Mesendoderm (in vitro differentiated cells): ENCODE measurements around the gene GMIP.

Source experiments
- DNase-seq: peaks from one replicate; pipeline ENCODE4 v3.0.0; 2013
- H2AK5ac ChIP-seq: 2 replicates; pipeline ENCODE4 v1.6.1; 2013; ENCODE audit warnings: low read length, inconsistent platforms
- H2BK120ac ChIP-seq: 2 replicates; pipeline ENCODE4 v1.6.1; 2013; ENCODE audit warnings: low read depth, mild to moderate bottlenecking, low read length, moderate library complexity, mixed read lengths
- H2BK15ac ChIP-seq: replicated peaks from 2 replicates; pipeline ENCODE4 v1.6.1; 2013; ENCODE audit warnings: low read depth, mild to moderate bottlenecking, moderate library complexity
- H2BK5ac ChIP-seq: 2 replicates; pipeline ENCODE4 v1.6.1; 2013; ENCODE audit warnings: low read length, inconsistent platforms
- H3K18ac ChIP-seq: 2 replicates; pipeline ENCODE4 v1.6.1; 2013; ENCODE audit warnings: mild to moderate bottlenecking, low read length, mixed read lengths
- H3K23ac ChIP-seq: one replicate; pipeline ENCODE4 v1.6.1; 2013; ENCODE audit warnings: low read length
- H3K27ac ChIP-seq: 2 replicates; pipeline ENCODE4 v1.5.1; 2013; ENCODE audit warnings: low read depth, mild to moderate bottlenecking, inconsistent platforms, low read length, moderate library complexity
- H3K27me3 ChIP-seq: 2 replicates; pipeline ENCODE4 v1.6.1; 2013; ENCODE audit warnings: low read length, control low read depth, mild to moderate bottlenecking, inconsistent platforms; ENCODE audit not compliant: insufficient read depth, poor library complexity
- H3K36me3 ChIP-seq: 2 replicates; pipeline ENCODE4 v1.6.1; 2013; ENCODE audit warnings: low read length, inconsistent platforms; ENCODE audit not compliant: control insufficient read depth, insufficient read depth
- H3K4ac ChIP-seq: one replicate; pipeline ENCODE4 v1.6.1; 2013; ENCODE audit warnings: low read depth, mild to moderate bottlenecking, low read length, moderate library complexity
- H3K4me1 ChIP-seq: 2 replicates; pipeline ENCODE4 v1.6.1; 2013; ENCODE audit warnings: low read depth, low read length, inconsistent platforms; ENCODE audit not compliant: control insufficient read depth
- H3K4me2 ChIP-seq: 2 replicates; pipeline ENCODE4 v1.6.1; 2013; ENCODE audit warnings: low read length
- H3K4me3 ChIP-seq: 2 replicates; pipeline ENCODE4 v1.5.1; 2013; ENCODE audit warnings: mild to moderate bottlenecking, low read length
- H3K56ac ChIP-seq: one replicate; pipeline ENCODE4 v1.6.1; 2013; ENCODE audit warnings: low read length
- H3K79me1 ChIP-seq: 2 replicates; pipeline ENCODE4 v1.6.1; 2013; ENCODE audit warnings: low read length, inconsistent platforms
- H3K79me2 ChIP-seq: 2 replicates; pipeline ENCODE4 v1.6.1; 2013; ENCODE audit warnings: mild to moderate bottlenecking, low read length; ENCODE audit not compliant: control insufficient read depth, insufficient read depth
- H3K9ac ChIP-seq: 2 replicates; pipeline ENCODE4 v1.6.1; 2013; ENCODE audit warnings: low read length, inconsistent platforms
- H4K5ac ChIP-seq: one replicate; pipeline ENCODE4 v1.6.1; 2013; ENCODE audit warnings: low read length
- H4K8ac ChIP-seq: one replicate; pipeline ENCODE4 v1.6.1; 2013; ENCODE audit warnings: low read depth, mild to moderate bottlenecking, control low read depth, low read length, moderate library complexity
- WGBS: extraction: QIAGEN DNeasy Blood & Tissue Kit; methylation state at CpG from one replicate; pipeline ENCODE4 v1.1.7; 2013; ENCODE audit warnings: low lambda C conversion rate, missing lambda C conversion rate; ENCODE audit not compliant: insufficient coverage; ENCODE audit errors: extremely low coverage; 5-methylcytosine and 5-hydroxymethylcytosine counted together

The GMIP gene

DNA sequence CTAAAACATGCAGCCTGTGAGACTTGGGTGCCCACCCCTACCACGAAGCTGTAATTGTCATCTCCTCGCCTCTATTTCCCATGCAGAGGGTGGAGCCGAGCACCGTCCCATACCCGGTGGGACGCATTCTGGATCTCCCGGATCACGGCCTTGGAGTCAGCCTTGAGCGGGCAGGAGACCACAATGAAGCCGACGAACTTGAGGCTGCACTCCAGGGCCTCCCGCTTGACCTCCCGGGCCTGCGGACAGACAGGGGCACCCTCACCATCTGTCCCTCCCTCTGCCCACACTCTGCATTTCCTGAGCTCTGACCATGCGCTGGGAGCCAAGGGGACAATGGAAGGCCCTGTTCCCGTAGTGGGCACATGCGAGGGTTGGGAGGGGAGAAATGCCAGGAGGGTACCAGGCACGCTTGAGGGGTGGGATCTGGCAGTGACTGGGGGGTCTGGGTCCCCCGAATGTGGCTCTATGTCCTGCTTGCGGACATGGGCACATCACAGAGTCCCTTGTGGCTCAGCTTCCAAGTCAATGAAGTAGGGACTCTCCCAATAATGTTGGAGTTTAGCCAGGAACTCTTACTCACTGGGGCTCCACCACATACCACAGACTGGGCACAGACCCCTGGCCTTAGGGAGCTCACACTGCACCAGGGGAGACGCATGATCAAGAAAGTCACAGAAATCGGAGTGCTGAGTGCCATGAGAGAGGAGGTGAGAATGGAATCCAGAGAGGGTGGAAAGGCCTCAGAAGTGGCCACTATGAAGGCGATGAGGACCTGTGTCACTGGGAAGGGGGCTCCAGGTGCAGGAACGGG, 9.2 kb upstream of the GMIP start:
- DNase-seq = no peak
- peaks cover 27% of the 10 kb centered on the region for H3K36me3 ChIP-seq
- H3K79me1 ChIP-seq = no peaks in the 10 kb centered on the region

DNA sequence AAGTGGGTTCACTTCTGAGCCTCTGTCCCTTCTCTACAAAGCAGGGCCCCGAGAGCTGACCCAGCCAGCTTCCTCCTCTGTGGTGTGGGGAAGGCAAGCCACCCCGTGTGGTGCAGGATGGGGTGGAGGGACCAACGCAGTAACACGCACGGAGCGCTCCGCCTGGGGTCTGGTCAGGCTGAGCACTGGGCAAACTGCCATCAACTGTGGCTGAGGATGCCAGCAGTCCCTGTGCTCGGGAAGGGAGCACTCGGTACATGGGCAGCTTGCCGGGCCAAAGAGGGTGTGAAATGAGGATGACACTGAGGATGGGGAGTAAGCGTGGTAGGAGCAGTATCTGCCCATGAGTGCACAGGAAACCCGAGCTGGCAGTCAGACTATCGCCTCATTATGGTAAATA, 7.6 kb upstream of the GMIP start:
- no peak overlapping the region for H3K4ac ChIP-seq
- no peak overlapping the region for H3K9ac ChIP-seq
- H2BK120ac ChIP-seq = no peak overlapping the region
- DNase-seq = no peak
- H3K79me2 ChIP-seq = no peaks in the 10 kb centered on the region
- no peak overlapping the region for H4K8ac ChIP-seq
- H3K4me2 ChIP-seq = no peak overlapping the region
- H3K56ac ChIP-seq = no peak overlapping the region
- no peak overlapping the region for H2AK5ac ChIP-seq
- no CpG with 5 or more reads among the region's 13 CpGs for WGBS
- no peak overlapping the region for H3K27ac ChIP-seq
- H3K36me3 ChIP-seq = peaks cover 25% of the 10 kb centered on the region
- H4K5ac ChIP-seq = no peak overlapping the region
- no peak overlapping the region for H3K23ac ChIP-seq
- no peak overlapping the region for H3K18ac ChIP-seq
- H3K4me3 ChIP-seq = no peak overlapping the region
- H2BK15ac ChIP-seq = no peak overlapping the region
- no peaks in the 10 kb centered on the region for H3K79me1 ChIP-seq
- H2BK5ac ChIP-seq = no peak overlapping the region
- H3K4me1 ChIP-seq = no peaks in the 10 kb centered on the region
- no peaks in the 10 kb centered on the region for H3K27me3 ChIP-seq

More for the DNA sequence above, 9.2 kb upstream of the GMIP start:
- H3K9ac ChIP-seq = no peak overlapping the region
- H3K4me1 ChIP-seq = no peaks in the 10 kb centered on the region
- H2AK5ac ChIP-seq = no peak overlapping the region
- no peak overlapping the region for H2BK15ac ChIP-seq
- H3K4me2 ChIP-seq = no peak overlapping the region
- no peak overlapping the region for H3K4ac ChIP-seq
- no peak overlapping the region for H3K4me3 ChIP-seq
- no peaks in the 10 kb centered on the region for H3K79me2 ChIP-seq
- no peak overlapping the region for H3K18ac ChIP-seq
- H2BK5ac ChIP-seq = no peak overlapping the region
- WGBS = no CpG with 5 or more reads among the region's 24 CpGs
- H3K56ac ChIP-seq = no peak overlapping the region
- no peak overlapping the region for H3K27ac ChIP-seq
- H4K5ac ChIP-seq = no peak overlapping the region
- no peak overlapping the region for H2BK120ac ChIP-seq
- no peak overlapping the region for H4K8ac ChIP-seq
- H3K27me3 ChIP-seq = no peaks in the 10 kb centered on the region
- H3K23ac ChIP-seq = no peak overlapping the region

- no peak overlapping the region for H2BK5ac ChIP-seq
Observed at GRCh38 chr19:19650331-19650730, 6.9 kb upstream of the GMIP start.

GRCh38 chr19:19649580-19649995, 6.1 kb upstream of the GMIP start:
- no peak for DNase-seq
- no peak overlapping the region for H4K5ac ChIP-seq
- H3K79me1 ChIP-seq = no peaks in the 10 kb centered on the region
- no peak overlapping the region for H2AK5ac ChIP-seq
- no peak overlapping the region for H3K4ac ChIP-seq
- H3K4me2 ChIP-seq = no peak overlapping the region
- H3K9ac ChIP-seq = no peak overlapping the region
- peaks cover 22% of the 10 kb centered on the region for H3K36me3 ChIP-seq
- no peak overlapping the region for H2BK5ac ChIP-seq
- H3K27me3 ChIP-seq = no peaks in the 10 kb centered on the region
- H3K4me3 ChIP-seq = no peak overlapping the region
- WGBS = no CpG with 5 or more reads among the region's 22 CpGs
- no peak overlapping the region for H2BK15ac ChIP-seq
- no peaks in the 10 kb centered on the region for H3K79me2 ChIP-seq
- H3K27ac ChIP-seq = no peak overlapping the region
- no peak overlapping the region for H2BK120ac ChIP-seq
- no peaks in the 10 kb centered on the region for H3K4me1 ChIP-seq
- no peak overlapping the region for H3K23ac ChIP-seq
- H4K8ac ChIP-seq = no peak overlapping the region
- no peak overlapping the region for H3K56ac ChIP-seq
- H3K18ac ChIP-seq = no peak overlapping the region

More at GRCh38 chr19:19650331-19650730, 6.9 kb upstream of the GMIP start:
- H3K27me3 ChIP-seq = no peaks in the 10 kb centered on the region
- no peak overlapping the region for H3K9ac ChIP-seq
- peaks cover 26% of the 10 kb centered on the region for H3K36me3 ChIP-seq
- no peak overlapping the region for H3K27ac ChIP-seq
- no peak overlapping the region for H3K23ac ChIP-seq
- no peaks in the 10 kb centered on the region for H3K79me1 ChIP-seq
- no peak overlapping the region for H4K5ac ChIP-seq
- no peak overlapping the region for H2BK120ac ChIP-seq
- no peaks in the 10 kb centered on the region for H3K79me2 ChIP-seq
- no CpG with 5 or more reads among the region's 9 CpGs for WGBS
- no peak overlapping the region for H4K8ac ChIP-seq
- H3K18ac ChIP-seq = no peak overlapping the region
- H3K4ac ChIP-seq = no peak overlapping the region
- H2BK15ac ChIP-seq = no peak overlapping the region
- H2AK5ac ChIP-seq = no peak overlapping the region
- H3K4me2 ChIP-seq = no peak overlapping the region
- no peak for DNase-seq
- H3K4me1 ChIP-seq = no peaks in the 10 kb centered on the region
- H3K56ac ChIP-seq = no peak overlapping the region
- H3K4me3 ChIP-seq = no peak overlapping the region

GRCh38 chr19:19649155-19649554, 5.7 kb upstream of the GMIP start:
- H3K36me3 ChIP-seq = peaks cover 22% of the 10 kb centered on the region
- no peak overlapping the region for H3K27ac ChIP-seq
- DNase-seq = no peak
- no peak overlapping the region for H2AK5ac ChIP-seq
- no peaks in the 10 kb centered on the region for H3K79me1 ChIP-seq
- no peak overlapping the region for H2BK15ac ChIP-seq
- no peak overlapping the region for H3K23ac ChIP-seq
- H4K8ac ChIP-seq = no peak overlapping the region
- H3K9ac ChIP-seq = no peak overlapping the region
- WGBS = no CpG with 5 or more reads among the region's 6 CpGs
- no peaks in the 10 kb centered on the region for H3K79me2 ChIP-seq
- H3K4me3 ChIP-seq = no peak overlapping the region
- no peak overlapping the region for H4K5ac ChIP-seq
- H3K56ac ChIP-seq = no peak overlapping the region
- no peak overlapping the region for H3K4me2 ChIP-seq
- H3K18ac ChIP-seq = no peak overlapping the region
- H2BK5ac ChIP-seq = no peak overlapping the region
- H3K4ac ChIP-seq = no peak overlapping the region
- H2BK120ac ChIP-seq = no peak overlapping the region
- H3K4me1 ChIP-seq = no peaks in the 10 kb centered on the region
- no peaks in the 10 kb centered on the region for H3K27me3 ChIP-seq
